DMS153 (cell line): ENCODE results near the gene DOCK8.

Experiments
- DNase-seq: peaks from one replicate; lab custom pipeline; 2025; lab: John Stamatoyannopoulos, UW

The DOCK8 gene

GRCh38 chr9:414595-414994, 199.9 kb downstream of the DOCK8 start:
- no peak for DNase-seq

- no peak for DNase-seq
Measured at GRCh38 chr9:419571-420171, 205.0 kb downstream of the DOCK8 start.

DNA sequence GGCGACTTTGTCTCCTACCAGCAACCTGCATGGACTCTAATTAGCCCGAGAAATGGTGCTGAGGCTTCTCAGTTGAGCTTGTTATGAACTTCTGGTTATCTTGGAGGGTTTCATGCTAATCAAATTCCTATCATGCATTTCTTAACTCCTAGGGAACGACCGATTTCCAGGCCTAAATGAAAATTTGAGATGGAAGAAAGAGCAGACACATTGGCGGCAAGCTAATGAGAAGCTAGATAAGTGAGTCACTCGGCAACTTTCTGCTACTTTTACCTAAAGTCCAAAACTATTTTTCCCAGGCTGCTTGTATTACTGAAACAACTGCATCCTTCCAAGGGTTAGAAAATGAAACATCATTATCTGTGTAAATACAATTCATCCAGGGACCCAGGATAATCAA, 207.2 kb downstream of the DOCK8 start:
- DNase-seq = no peak

- no peak for DNase-seq
Measured at GRCh38 chr9:426264-426663, 211.6 kb downstream of the DOCK8 start.

DNA sequence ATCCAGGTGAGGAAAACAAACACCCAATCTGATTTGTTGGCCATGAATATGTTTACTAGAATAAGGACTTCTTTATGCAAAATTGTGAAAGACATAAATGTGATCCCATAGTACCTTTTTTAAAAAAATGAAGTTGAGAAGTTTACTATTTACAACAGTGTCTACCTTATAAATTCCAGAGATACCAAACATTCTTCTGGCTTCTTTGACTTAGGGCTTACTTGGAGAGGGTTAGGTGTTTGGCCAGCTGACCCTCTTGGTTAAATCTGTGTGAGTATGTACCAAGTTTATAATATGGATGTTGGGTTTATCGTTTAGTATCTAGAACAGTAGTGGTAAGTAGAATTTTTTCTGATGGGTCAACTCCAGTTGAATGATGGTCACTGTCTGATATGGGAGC, 212.3 kb downstream of the DOCK8 start:
- DNase-seq = no peak

DNA sequence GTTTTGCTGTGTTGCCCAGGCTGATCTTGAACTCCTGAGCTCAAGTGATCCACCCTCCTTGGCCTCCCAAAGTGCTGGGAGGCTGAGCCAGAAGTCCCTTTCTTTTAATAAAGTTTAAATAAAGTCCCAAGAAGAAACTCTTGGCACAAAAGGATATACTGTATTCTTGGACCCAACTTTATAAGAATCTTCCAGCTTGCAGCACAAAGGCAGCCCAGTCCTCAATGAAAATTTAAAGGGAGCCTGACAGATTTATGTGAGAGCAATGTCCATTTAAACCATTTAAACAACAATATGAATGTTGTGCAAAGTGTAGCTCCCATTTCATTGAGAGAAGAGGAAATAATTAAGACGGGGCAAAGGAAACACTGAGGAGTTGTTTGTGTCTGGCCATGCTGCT, 217.0 kb downstream of the DOCK8 start:
- no peak for DNase-seq

- no peak for DNase-seq
Measured at GRCh38 chr9:436482-436881, 221.8 kb downstream of the DOCK8 start.

DNA sequence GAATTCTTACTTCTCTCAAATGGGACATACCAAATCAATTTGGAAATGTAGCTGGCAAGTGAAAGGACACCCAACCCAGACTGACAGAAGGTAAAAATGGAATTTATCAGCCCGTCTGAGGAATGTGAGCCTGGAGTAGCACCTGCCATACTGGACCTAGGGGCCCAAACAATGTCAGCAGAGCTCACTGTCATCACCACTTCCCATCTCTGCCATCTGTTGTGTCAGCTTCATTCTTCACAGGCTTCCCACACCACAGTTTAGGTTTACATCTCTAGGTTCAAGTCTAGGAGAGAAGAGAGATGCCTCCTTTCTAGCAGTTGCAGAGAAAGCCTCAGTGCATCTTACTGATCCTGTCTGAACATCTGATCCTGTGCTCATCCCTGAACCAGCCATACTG, 222.4 kb downstream of the DOCK8 start:
- DNase-seq = no peak

DNA sequence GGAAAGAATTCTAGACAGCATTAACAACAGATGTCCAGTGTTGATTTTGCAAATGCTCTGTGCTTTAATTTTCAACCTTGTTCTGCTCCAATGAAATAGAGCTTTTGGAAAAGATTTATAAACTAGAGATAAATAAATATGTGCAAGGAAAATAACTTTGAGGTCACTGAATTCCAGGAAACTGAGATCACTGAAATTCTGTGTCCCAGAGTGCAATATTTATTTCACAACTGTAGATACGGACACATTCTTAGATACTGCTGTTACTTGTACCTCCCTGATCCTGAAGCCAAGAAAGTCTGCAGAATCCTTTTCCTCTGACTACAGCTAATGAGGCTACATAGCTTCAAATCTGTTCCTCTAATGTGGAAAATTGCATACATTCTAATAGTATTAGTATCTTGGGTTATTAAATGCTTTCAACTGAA, 222.9 kb downstream of the DOCK8 start:
- no peak for DNase-seq

GRCh38 chr9:438066-438465, 223.4 kb downstream of the DOCK8 start:
- DNase-seq = no peak

GRCh38 chr9:438961-439768, 224.5 kb downstream of the DOCK8 start:
- DNase-seq = no peak

DNA sequence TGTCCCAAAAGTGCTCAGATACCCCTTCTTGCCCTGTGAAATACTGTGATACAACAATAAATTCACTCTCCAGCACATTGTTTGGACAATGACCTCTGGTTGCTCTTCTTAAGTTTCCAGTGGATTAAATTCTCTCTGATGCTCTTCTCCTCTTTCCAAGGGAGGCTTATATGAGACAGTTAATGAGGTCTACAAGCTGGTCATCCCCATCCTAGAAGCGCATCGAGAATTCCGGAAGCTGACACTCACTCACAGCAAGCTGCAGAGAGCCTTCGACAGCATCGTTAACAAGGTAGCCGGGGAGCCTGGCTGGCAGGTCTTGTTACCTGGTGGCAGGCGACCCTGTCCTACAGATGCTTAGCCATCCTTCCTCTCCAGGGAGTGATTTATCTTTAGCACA, 226.5 kb downstream of the DOCK8 start:
- DNase-seq = no peak

- DNase-seq = no peak
Measured at GRCh38 chr9:444528-444927, 229.9 kb downstream of the DOCK8 start.

- DNase-seq = no peak
Measured at GRCh38 chr9:445033-445432, 230.4 kb downstream of the DOCK8 start.

DNA sequence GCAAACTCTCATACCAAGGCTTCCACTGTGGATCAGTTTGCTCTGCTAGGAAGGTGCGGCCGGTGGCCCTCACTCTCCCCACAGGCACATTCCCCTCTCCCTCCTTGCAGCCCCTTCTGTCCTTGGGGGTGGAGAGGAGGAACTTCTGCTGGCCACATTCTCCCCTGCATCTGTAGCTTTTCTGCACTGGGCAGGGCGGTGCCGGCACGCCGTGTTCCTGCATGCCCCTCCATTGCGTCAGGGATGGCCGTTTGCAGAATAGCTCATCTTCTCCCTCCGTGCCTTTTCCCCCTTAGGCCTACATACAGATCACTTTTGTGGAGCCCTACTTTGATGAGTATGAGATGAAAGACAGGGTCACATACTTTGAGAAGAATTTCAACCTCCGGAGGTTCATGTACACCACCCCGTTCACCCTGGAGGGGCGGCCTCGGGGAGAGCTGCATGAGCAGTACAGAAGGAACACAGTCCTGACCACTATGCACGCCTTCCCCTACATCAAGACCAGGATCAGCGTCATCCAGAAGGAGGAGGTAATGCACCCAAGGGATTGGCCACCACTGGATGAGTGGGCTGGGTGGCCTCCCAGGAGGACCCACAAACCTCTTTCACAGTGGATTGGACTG, 231.5 kb downstream of the DOCK8 start:
- no peak for DNase-seq

GRCh38 chr9:447230-448025, 232.8 kb downstream of the DOCK8 start:
- DNase-seq = no peak

DNA sequence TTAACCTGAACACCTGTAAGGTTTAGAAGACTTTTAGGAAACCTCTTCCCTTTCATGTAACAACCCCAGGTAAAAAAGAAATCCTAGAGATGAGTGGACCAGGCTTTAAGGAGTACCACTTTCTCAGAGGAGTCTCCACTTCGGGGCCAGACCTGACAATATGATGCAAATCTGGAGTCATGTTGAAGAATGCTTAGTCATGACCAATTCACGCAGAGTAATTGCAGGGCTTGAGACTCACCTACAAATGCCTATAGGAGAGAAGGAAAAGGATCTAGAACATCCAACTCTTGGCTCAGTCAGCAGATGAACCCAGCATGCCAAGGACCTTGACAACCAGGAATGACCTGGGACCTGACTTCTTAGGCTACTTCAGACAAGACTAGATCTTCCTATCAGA, 235.4 kb downstream of the DOCK8 start:
- no peak for DNase-seq

DNA sequence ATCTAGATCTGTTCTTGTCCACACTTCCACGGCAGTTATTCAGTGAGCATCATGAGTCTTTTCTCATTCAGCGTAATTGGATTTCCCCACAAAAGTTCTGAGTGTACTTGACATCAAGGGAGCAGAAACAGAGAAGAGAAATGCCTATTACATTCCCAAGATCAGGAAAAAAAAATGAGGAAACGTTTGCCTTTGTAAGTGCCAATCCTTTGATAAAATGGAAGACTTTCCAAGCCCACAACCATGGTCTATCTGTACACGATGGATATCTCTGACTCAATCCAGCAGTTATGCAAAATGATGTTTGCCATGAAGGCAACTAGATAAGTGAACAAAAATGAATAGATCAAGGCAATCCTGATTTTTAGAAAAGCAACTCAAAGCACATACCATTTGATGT, 235.9 kb downstream of the DOCK8 start:
- DNase-seq = no peak

- DNase-seq = no peak
Measured at GRCh38 chr9:453832-454231, 239.2 kb downstream of the DOCK8 start.

GRCh38 chr9:456365-456764, 241.7 kb downstream of the DOCK8 start:
- DNase-seq = no peak

GRCh38 chr9:458590-458989, 243.9 kb downstream of the DOCK8 start:
- DNase-seq = no peak
